ENCODE data around the gene CNTN5.
"Not testable (repeated sequence)": the region's sequence is repeated elsewhere in the genome, so short reads cannot be mapped to it uniquely, and the experiment has no call there.

The CNTN5 gene

DNA sequence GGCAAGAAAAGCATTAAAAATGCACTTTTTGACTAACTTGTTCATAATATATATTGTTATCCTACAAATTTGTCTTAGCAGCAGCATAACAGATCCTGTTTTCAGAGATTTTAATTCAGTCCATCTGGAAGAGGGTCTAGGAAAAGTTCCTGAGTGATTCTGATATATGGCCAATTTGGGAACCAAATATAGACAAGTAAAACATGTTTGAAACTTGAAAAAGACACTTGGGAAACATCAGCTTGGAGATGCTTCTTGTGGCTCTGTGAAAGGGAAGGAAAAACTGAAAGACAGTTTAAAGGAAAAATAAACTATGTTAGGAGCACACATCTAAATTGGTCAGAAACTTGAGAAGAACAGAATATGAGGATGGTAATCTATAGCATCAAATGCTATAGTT, 697.5 kb downstream of the CNTN5 start:
- no peak for DNase-seq

DNA sequence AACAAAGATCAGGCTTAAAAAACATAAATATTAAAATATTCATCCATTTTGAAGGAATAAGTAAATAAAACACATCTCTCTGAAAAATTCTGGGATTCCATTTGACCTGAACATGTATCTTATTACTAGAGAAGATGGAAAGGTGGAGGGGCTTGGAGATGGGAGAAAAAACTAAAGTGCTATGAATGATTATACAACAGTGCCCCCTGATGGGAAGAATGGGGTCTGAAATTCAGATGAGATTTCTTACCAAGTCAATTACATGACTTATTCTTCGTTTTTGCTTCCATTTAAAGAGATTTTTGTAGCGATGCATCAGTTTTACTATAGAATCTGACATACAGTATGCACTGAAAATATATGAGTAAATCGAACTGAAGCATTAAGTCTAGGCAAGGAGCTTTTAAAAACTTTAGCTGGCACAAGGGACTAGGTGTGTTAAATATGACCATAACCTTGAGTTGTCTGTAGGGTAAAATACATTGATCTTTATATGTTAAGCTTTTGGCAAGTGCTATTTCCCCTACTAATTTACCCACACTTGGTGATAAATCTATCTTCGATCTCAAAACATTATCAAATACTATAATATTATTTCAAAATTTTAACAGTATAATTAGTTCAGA, 718.8 kb downstream of the CNTN5 start:
- peak in 1 of 51 donors; percentile 29 for DNase-seq

DNA sequence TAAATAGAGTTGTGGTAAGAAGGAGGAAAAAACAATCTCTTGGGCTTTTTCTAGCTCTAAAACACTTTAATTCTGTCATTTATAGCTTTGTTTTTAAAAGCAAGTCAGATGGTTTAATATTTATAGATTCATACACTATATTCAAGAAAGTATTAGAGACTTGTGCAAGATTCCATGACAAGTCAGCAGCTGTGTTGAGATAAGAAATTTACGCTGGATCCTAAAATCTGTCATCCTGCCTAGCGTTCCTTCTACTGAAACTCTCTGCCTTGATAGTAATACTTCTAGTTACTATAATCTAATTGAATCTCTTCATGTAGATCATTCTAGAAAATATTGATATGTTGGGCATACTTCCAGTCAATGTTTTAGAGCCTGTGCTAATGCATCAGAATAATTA, 721.8 kb downstream of the CNTN5 start:
- DNase-seq: no peak

DNA sequence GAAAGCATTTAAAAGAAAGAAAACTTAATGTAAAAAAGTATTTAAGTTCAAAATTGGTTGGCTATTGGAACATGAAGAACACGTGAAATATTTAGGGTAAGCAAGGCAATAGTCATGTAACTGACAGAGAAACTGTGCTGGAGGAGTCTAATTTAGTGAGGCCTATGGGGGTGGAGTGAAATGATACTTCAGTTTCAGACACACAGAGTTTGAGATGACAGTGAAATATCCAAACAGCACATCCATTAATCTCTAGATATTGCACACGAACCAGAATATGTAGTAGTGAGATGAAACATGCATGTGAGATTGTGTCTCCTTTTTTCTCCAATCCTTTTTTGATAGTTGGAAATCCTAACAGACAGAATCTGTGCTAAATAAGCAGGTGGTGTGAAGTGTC, 739.0 kb downstream of the CNTN5 start:
- no peak for DNase-seq

DNA sequence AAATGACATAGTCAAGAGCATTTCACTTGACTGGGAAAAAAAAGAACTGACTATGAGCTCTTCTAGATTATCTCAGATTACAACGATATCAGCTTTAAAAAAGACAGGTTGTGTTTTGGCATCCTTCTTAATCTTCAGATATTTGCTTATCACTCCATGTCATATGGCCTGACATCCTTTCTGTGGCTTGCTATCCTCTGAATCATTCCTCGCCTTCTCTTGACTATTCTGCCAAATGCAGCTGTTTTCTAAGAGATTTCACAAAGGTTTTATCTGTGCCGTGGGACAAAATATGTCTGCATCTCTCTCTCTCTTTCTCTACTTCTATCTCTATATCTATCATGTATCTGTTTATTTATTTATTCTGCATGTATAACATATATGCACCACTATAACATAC, 746.1 kb downstream of the CNTN5 start:
- DNase-seq: no peak

DNA sequence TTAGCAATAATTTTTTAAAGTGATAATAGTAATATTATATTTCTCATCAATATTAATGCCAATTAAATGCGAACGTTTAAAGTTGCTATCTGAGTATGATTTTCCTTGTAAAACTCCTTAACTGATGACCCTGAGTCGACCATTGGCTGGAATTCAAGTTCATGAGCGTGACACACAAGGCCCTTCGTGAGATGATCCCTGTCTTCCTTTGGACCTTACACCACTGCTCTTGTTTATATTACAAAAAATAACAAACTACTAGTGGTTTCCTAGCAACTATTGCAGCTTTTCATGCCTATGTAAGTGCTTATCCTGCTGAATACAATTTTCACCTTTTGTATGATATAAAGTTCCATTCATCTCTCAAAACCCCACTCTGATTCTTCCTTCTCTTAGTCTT, 752.9 kb downstream of the CNTN5 start:
- DNase-seq: no peak

DNA sequence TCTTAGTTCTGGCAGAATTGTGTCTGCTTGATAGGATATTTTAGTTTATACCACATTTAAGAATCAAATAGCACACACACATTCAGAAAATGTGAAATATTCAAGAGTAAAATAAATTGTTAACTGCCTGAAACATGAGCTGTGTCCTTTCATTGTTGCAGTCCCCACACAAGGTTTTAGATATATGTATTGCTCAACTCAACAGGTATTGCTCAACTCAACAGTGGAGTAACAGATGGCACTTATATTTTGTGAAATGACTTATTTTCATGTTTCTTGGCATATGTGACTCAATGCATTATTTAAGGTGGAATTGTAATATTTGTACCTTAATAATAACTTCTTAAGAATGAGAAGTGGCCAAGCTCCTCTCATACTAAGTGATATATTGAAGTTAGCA, 760.3 kb downstream of the CNTN5 start:
- DNase-seq: no peak

DNA sequence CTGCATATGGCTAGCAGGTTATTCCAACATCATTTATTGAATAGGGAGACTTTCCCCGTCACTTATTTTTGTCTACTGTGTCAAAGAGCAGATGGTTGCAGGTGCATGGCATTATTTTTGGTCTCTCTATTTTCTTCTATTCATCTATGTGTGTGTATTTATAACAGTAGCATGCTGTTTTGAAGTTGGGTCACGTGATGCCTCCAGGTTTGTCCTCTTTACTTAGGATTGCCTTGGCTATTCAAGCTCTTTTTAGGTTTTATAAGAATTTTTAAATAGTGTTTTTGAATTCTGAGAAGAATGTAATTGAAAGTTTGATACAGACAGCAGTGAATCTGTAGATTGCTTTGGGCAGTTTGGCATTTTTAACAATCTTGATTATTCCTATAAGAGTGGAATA, 770.6 kb downstream of the CNTN5 start:
- DNase-seq: no peak

DNA sequence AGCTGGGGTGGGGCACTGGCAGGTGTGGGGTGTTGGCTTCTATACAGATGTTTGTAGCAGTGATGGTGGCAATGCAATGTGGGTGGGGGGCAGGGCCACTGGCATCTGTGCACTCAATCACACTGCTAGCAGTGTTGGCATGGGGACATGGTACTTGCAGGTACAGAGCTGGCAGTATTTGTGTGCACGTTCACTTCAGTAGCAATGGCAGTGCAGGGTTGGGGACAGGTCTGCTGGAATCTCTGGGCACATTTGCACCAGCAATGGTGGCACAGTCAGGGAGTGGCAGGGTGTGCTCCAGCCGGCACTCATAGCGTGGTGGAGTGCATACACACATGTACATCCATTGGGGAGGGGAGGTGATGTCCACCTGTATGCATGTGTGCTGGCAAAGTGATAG, 775.2 kb downstream of the CNTN5 start:
- DNase-seq: no peak

DNA sequence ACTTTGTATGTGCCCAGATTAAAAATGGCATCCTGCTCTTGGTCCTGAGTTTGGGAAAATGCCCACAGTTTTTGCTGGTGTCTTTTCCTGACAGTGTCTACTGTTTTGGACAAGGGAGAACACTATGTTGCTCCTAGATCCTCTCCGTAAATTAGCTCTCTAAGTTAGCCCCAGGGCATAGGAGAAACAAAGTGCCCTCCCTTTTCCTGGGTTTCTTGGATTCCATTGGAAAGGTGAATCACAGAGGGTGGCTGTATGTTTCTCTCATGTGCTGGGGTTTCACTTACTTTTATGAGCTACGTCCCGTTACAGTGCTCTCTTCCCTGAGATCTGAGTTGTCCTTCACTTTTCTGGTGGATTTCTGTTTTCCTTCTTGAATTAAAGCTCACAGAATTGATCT, 782.8 kb downstream of the CNTN5 start:
- DNase-seq: no peak

DNA sequence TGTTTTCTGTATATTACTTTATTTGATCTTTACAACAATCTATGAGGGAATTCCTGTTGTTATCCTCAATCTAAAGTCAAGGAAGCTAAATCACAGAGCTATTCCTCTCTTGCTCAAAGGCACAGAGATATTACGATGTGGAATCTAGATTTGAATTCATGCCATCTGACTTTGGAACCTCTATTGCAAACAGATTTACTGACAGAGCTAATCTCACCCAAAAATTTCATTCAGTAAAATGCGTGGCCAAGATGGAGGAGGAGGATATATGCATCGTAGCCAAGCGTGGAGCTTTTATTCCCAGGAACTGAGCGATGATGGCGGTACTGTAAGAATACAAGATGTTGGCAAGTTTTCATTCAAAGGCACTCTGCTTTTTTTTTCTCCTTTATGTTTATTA, 791.8 kb downstream of the CNTN5 start:
- DNase-seq: no peak

DNA sequence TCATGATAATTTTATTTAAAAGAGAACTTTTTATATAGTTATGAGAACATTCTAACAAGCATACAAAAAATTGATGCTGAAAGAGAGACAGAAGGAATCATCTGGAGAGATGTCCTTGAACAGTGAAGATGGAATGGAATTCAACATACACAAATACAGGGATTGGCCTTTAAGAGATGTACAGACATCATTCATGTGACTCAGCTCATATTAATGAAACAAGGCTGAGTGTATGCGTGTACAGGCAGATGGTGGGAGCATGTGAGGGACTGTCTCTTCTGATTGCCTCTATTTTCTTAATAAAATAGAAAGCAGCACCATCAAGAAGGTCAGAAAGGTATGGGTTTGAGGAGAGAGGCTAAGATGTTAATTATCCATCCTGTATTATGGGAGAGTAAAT, 793.3 kb downstream of the CNTN5 start:
- no peak for DNase-seq

DNA sequence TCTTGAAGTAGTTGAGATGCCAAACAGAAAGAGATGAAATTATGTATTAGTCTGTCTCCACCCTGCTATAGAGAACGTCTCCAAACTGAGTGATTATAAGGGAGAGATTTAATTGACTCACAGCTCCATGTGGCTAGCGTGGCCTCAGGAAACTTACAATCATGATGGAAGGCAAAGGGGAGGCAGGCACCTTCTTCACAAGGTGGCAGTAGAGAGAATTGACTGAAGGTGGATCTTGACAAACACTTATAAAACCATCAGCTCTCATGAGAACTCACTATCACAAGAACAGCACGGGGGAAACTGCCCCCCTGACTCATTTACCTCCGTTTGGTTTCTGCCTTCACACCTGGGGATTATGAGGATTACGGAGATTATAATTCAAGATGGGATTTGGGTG, 794.0 kb downstream of the CNTN5 start:
- no peak for DNase-seq

DNA sequence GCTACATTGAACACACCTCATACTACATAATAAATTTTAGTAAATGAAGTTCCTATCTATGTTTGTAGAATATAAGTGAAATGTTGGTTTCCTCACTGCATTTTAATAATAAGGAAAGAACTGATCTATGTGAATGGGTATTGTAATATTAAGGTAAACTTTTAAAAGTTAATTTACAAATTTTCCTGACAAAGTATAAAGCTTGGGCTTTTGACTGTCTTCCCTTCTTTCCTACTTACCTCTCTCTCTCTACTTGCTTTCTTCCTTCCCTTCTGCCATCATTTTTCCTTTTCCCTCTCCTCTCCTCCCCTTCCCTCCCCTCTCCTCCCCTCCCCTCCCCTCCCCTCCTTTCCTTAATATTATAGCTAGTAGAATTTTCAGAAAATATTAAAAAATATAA, 798.2 kb downstream of the CNTN5 start:
- no peak for DNase-seq

DNA sequence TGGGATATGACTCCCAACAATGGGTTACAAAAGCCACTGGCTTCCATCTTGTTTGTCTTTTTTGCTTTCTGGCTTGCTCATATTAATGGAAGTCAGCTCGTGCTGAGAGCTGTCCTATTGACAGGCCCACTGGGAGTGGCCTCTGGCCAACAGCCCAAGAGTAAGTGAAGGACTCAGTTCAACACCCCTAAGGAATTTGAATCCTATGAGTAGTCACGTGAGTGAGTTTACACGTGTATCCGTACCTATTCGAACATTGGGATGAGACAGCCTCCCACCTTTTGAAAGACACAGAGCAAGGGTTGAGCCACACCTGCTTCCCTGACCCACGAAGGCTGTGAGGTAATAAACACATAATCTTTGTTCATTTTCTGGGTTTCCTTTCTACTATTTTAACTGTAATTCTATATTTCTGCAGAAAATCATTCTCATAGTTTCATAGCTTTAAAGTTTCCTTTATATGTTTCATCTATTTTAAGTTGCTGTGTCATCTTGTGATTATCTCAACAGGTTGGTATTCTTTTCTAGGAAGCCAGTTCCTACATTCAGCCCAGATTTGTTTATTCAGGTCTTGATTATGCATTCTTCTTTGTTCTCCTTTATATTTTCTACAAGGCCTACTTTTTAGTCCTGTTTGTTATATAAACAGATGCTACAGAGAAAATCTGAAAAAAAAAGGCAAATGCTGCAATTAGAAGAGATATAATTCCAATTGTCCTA, 802.3 kb downstream of the CNTN5 start:
- DNase-seq: no peak

DNA sequence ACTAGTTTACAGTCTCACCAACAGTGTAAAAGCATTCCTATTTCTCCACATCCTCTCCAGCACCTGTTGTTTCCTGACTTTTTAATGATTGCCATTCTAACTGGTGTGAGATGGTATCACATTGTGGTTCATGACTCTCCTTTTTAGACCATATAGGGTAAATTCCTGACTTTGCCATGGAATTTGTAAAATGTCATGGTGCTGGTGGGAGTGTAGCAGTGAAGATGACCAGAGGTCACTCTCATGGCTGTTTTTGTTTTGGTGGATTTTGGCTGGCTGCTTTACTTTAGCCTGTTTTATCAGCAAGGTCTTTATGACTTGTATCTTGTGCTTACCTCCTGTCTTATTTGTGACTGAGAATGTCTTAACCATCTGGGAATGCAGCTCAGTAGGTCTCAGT, 816.0 kb downstream of the CNTN5 start:
- DNase-seq: not testable (repeated sequence)

DNA sequence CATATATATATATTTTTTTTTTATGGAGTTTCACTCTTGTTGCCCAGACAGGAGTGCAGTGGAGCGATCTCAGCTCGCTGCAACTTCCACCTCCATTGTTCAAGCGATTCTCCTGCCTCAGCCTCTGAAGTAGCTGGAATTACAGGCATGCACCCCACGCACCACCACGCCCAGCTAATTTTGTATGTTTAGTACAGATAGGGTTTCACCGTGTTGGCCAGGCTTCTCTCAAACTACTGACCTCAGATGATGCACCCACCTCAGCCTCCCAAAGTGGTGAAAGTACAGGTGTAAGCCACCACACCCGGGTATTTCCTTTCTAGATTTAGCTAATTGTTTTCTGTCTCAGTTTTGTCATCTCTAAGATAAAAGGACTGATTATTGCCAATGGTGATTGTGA, 821.1 kb downstream of the CNTN5 start:
- DNase-seq: no peak

DNA sequence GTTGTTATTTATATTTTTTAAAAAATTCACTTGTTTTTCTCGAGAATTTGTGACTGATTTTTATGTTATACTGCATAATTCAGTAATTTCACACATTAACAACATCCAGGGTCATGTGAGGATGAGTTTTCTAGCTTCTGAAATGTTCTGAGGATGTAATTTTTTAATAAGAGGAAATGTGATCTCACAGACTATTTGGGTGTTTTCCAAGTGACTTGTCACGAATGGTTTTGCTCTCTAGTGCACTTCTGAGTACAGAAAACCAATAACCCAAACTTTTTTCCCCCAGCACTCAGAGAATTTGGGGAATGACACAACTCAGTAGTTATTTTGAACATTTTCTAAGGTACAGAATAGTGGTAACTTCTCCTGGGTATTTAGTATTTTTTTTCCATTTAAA, 845.2 kb downstream of the CNTN5 start:
- no peak for DNase-seq

DNA sequence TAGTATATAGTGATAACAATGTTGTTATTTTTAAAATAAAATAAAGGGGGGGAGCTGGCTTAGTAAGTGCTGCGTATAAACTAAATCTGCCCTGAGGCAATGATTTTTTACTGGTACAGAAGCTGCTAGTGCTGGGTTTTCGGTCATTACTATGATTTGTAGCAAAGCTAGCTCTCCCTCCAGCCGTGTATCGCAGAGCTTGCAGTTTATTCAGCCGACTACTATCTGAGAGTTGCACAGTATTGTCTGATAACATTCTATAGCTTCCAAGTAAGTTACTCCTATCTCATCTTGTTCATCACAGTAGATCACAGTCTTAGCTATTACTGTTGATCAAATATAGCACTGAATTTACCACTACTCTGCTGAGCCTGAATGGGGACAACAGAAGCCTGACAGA, 860.9 kb downstream of the CNTN5 start:
- no peak for DNase-seq

DNA sequence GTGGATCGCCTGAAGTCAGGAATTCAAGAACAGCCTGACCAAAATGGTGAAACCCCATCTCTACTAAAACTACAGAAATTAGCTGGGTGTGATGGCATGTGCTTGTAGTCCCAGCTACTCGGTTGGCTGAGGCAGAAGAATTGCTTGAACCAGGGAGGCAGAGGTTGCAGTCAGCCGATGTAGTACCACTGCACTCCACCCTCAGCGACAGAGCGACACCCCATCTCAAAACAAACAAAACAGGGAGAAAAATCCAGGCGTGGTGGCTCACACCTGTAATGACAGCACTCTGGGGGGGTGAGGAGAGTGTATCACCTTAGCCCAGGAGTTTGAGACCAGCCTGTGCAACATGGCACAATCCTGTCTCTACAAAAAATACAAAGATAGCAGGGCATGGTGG, 864.0 kb downstream of the CNTN5 start:
- no peak for DNase-seq

DNA sequence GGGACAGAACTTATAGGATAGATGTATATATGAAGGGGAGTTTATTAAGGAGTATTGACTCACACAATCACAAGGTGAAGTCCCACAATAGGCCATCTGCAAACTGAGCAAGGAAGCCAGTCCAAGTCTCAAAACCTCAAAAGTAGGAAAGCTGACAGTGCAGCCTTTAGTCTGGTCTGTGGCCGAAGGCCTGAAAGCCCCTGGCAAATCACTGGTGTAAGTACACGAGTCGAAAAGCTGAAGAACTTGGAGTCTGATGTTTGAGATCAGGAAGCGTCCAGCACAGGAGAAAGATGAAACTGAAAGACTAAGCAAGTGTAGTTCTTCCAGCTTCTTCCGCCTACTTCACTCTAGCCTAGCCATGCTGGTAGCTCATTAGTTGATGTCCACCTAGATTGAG, 866.7 kb downstream of the CNTN5 start:
- no peak for DNase-seq

DNA sequence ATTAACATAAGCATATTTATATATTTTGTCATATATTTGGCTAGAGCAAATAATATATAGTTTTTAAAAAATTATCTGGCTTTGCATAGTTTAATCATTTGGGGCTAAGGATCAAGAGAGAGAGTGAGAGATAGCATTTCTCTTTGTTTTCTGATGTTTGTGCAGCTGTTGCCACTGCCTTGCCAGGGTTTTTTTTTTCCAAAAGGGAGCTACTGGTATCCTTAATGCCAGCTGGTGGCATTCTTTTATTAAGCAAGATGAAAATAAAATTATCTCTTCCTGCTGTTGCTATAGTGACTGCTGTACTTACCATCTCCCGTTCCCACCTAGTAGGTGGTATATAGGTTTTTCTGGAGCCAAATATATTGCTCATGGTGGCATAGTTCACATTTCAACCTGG, 873.1 kb downstream of the CNTN5 start:
- DNase-seq: no peak

DNA sequence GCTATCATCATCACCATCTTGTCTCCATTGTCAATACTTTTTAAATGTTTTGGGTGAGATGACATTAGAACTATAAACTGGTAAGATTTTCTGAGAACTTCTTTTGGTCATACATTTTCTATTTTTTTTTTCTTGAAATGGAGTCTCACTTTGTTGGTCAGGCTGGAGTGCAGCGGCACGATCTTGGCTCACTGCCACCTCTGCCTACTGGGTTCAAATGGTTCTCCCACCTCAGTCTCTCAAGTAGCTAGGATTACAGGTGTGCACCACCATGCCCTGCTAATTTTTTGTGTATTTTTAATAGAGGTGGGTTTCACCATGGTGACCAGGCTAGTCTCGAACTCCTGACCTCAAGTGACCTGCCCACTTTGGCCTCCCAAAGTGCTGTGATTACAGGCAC, 880.4 kb downstream of the CNTN5 start:
- DNase-seq: no peak

DNA sequence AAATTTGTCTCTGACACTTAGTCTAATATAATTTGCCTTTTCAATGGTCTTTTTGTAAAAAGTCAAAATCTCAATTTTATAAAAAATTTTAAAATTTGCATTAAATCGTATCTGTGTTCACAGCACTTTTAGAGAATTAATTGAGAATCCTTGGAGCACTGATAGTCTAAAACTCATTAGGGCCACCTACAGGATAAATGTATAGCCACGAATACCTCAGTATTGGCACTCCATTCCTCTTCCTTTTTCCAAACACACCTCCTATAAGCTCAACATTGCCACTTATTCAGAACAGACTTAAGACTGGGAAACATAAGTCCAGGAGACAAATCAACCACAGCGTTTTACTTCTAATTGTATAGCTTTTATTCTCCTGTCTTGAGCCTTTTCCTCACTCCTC, 890.4 kb downstream of the CNTN5 start:
- no peak for DNase-seq

Measured in hypothalamus (tissue), 51 donors.